ENCODE results near the gene ASB1. TPM values are rescaled to one million over a fixed set of nuclear protein-coding genes. Genes with fewer than 3 reads are reported as not detected.

The ASB1 gene
- total and polyA plus RNA-seq, 9 of the 15 experiments (the other 6 are each of a cell fraction or from before 2014, with no cell fraction given) = 6.3 to 37.7 (median 23.9) TPM

- in situ Hi-C loops (cut with MboI) (loop anchor here (5.0 kb wide), 1 partner anchor 97 kb away; no protein-coding TSS in a partner anchor), intact Hi-C loops (cut with micrococcal nuclease) (no loop called here)
- H3K4me1 ChIP-seq (replicated peaks in 1 of 2; ENCODE audit: control insufficient read depth in 2 of 2, insufficient read depth in 2 of 2, low read length in 2 of 2) = no peaks in the 10 kb centered on the region
- no peaks in the 10 kb centered on the region for H3K79me2 ChIP-seq (ENCODE audit: control insufficient read depth, insufficient read depth, low read length)
- FAIRE-seq (no peak), DNase-seq (ENCODE audit: extremely low read depth in 1 of 4, low spot score in 3 of 4) (no peak), ATAC-seq (no peak)
- CTCF ChIA-PET (ENCODE audit: low intra/inter-chr PET ratio) = interaction anchor here (0.8 kb wide), 1 partner anchor 93 kb away, joined by 3 read pairs; no protein-coding TSS in a partner anchor
- POLR2A ChIA-PET = interaction anchor here (0.5 kb wide), 1 partner anchor 252 kb away, joined by 4 read pairs; no protein-coding TSS in a partner anchor
- peaks cover 0 to 14% of the 10 kb centered on the region in 2 experiments; a peak in 2 of 5 replicates for H3K27me3 ChIP-seq (ENCODE audit: control insufficient read depth in 2 of 2, insufficient read depth in 2 of 2, low read length in 2 of 2)
- H3K9me3 ChIP-seq (replicated peaks; ENCODE audit: control insufficient read depth, insufficient read depth, low read depth, low read length) = no peaks in the 10 kb centered on the region
- H3K27ac ChIP-seq (ENCODE audit: extremely low read depth, low read depth, low read length) = no peak overlapping the region
- no TSS peak for BruUV-seq (replicated peaks)
- 18% methylated on average over 8 of the region's 10 CpGs for WGBS (ENCODE audit: insufficient coverage, low coverage, missing lambda C conversion rate)
- H3K9me1 ChIP-seq (ENCODE audit: control insufficient read depth, insufficient read depth, low read length) = no peaks in the 10 kb centered on the region
- H4K20me1 ChIP-seq (replicated peaks; ENCODE audit: control insufficient read depth, insufficient read depth, low read length) = no peaks in the 10 kb centered on the region
- H3K36me3 ChIP-seq (ENCODE audit: control insufficient read depth, insufficient read depth, low read length) = no peaks in the 10 kb centered on the region
- H3K4me2 ChIP-seq (ENCODE audit: insufficient read depth, low read length) = no peak overlapping the region
- no peak overlapping the region for H3K4me3 ChIP-seq
- no peak overlapping the region for H3K9ac ChIP-seq (ENCODE audit: insufficient read depth in 1 of 2, low read depth in 2 of 2, low read length in 2 of 2)
- no peak overlapping the region for H2AFZ ChIP-seq (ENCODE audit: low read depth, low read length)
- TF ChIP-seq ETV5 (CRISPR knock-in tag; IDR thresholded peaks at IDR 0.05; ENCODE audit: low read depth) = no peak
- TF ChIP-seq, protein P1, sequence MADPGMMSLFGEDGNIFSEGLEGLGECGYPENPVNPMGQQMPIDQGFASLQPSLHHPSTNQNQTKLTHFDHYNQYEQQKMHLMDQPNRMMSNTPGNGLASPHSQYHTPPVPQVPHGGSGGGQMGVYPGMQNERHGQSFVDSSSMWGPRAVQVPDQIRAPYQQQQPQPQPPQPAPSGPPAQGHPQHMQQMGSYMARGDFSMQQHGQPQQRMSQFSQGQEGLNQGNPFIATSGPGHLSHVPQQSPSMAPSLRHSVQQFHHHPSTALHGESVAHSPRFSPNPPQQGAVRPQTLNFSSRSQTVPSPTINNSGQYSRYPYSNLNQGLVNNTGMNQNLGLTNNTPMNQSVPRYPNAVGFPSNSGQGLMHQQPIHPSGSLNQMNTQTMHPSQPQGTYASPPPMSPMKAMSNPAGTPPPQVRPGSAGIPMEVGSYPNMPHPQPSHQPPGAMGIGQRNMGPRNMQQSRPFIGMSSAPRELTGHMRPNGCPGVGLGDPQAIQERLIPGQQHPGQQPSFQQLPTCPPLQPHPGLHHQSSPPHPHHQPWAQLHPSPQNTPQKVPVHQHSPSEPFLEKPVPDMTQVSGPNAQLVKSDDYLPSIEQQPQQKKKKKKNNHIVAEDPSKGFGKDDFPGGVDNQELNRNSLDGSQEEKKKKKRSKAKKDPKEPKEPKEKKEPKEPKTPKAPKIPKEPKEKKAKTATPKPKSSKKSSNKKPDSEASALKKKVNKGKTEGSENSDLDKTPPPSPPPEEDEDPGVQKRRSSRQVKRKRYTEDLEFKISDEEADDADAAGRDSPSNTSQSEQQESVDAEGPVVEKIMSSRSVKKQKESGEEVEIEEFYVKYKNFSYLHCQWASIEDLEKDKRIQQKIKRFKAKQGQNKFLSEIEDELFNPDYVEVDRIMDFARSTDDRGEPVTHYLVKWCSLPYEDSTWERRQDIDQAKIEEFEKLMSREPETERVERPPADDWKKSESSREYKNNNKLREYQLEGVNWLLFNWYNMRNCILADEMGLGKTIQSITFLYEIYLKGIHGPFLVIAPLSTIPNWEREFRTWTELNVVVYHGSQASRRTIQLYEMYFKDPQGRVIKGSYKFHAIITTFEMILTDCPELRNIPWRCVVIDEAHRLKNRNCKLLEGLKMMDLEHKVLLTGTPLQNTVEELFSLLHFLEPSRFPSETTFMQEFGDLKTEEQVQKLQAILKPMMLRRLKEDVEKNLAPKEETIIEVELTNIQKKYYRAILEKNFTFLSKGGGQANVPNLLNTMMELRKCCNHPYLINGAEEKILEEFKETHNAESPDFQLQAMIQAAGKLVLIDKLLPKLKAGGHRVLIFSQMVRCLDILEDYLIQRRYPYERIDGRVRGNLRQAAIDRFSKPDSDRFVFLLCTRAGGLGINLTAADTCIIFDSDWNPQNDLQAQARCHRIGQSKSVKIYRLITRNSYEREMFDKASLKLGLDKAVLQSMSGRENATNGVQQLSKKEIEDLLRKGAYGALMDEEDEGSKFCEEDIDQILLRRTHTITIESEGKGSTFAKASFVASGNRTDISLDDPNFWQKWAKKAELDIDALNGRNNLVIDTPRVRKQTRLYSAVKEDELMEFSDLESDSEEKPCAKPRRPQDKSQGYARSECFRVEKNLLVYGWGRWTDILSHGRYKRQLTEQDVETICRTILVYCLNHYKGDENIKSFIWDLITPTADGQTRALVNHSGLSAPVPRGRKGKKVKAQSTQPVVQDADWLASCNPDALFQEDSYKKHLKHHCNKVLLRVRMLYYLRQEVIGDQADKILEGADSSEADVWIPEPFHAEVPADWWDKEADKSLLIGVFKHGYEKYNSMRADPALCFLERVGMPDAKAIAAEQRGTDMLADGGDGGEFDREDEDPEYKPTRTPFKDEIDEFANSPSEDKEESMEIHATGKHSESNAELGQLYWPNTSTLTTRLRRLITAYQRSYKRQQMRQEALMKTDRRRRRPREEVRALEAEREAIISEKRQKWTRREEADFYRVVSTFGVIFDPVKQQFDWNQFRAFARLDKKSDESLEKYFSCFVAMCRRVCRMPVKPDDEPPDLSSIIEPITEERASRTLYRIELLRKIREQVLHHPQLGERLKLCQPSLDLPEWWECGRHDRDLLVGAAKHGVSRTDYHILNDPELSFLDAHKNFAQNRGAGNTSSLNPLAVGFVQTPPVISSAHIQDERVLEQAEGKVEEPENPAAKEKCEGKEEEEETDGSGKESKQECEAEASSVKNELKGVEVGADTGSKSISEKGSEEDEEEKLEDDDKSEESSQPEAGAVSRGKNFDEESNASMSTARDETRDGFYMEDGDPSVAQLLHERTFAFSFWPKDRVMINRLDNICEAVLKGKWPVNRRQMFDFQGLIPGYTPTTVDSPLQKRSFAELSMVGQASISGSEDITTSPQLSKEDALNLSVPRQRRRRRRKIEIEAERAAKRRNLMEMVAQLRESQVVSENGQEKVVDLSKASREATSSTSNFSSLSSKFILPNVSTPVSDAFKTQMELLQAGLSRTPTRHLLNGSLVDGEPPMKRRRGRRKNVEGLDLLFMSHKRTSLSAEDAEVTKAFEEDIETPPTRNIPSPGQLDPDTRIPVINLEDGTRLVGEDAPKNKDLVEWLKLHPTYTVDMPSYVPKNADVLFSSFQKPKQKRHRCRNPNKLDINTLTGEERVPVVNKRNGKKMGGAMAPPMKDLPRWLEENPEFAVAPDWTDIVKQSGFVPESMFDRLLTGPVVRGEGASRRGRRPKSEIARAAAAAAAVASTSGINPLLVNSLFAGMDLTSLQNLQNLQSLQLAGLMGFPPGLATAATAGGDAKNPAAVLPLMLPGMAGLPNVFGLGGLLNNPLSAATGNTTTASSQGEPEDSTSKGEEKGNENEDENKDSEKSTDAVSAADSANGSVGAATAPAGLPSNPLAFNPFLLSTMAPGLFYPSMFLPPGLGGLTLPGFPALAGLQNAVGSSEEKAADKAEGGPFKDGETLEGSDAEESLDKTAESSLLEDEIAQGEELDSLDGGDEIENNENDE (IDR thresholded peaks at IDR 0.05; ENCODE audit: low read depth, low read length) = no peak
- no peak for TF ChIP-seq SIX5 (IDR thresholded peaks at IDR 0.05; ENCODE audit: borderline replicate concordance in 1 of 2, insufficient read depth in 1 of 2, low read depth in 1 of 2, low read length in 2 of 2)
- no peak for TF ChIP-seq HMBOX1 (IDR thresholded peaks at IDR 0.05)
- TF ChIP-seq, protein P2, sequence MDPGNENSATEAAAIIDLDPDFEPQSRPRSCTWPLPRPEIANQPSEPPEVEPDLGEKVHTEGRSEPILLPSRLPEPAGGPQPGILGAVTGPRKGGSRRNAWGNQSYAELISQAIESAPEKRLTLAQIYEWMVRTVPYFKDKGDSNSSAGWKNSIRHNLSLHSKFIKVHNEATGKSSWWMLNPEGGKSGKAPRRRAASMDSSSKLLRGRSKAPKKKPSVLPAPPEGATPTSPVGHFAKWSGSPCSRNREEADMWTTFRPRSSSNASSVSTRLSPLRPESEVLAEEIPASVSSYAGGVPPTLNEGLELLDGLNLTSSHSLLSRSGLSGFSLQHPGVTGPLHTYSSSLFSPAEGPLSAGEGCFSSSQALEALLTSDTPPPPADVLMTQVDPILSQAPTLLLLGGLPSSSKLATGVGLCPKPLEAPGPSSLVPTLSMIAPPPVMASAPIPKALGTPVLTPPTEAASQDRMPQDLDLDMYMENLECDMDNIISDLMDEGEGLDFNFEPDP (CRISPR knock-in tag; IDR thresholded peaks at IDR 0.05) = no peak
- no peak for TF ChIP-seq ZNF41 (CRISPR knock-in tag; conservative IDR thresholded peaks at IDR 0.05)
- no peak for TF ChIP-seq TARDBP (IDR thresholded peaks at IDR 0.05)
- TF ChIP-seq RHOXF2B (CRISPR knock-in tag; conservative IDR thresholded peaks at IDR 0.05) = no peak
- TF ChIP-seq ARID1B (IDR thresholded peaks at IDR 0.05) = no peak
These were observed 37.7 kb downstream of the ASB1 start for GRCh38 chr2:238464389-238464788.
